ENCODE results near the gene LITAF.

- TF ChIP-seq CTCF (IDR thresholded peaks at IDR 0.05; ENCODE audit: poor library complexity, severe bottlenecking) (no peak), RAD21 (conservative IDR thresholded peaks at IDR 0.05) (no peak), EZH2 (IDR thresholded peaks at IDR 0.05; ENCODE audit: borderline replicate concordance, insufficient read depth, low read length, poor library complexity, severe bottlenecking) (no peak), TAF1 (IDR thresholded peaks at IDR 0.05; ENCODE audit: low read depth) (no peak)
Measured at GRCh38 chr16:11627292-11627663, 40.6 kb upstream of the LITAF start.
